GM13977 (cell line): ENCODE results near the gene PTPN2.

Source experiments
- DNase-seq: peaks from one replicate; pipeline ENCODE4 v3.0.0; 2012; ENCODE audit warnings: low spot score
- CTCF ChIP-seq: IDR thresholded peaks from 2 replicates; pipeline ENCODE4 v1.5.1; 2012; ENCODE audit warnings: mild to moderate bottlenecking, control low read depth; ENCODE audit not compliant: insufficient read depth; ENCODE audit errors: extremely low read depth, missing control alignments
- in situ Hi-C: fragments of 300-500 bp; cut with MboI; formaldehyde crosslinking; loops from one replicate; pipeline ENCODE4 v1.12.0; 2022; ENCODE audit warnings: low sequenced_read_pairs, low pct_unique_long_range_greater_than_20kb, mixed read lengths, inconsistent platforms; ENCODE audit not compliant: unreplicated experiment

The PTPN2 gene

DNA sequence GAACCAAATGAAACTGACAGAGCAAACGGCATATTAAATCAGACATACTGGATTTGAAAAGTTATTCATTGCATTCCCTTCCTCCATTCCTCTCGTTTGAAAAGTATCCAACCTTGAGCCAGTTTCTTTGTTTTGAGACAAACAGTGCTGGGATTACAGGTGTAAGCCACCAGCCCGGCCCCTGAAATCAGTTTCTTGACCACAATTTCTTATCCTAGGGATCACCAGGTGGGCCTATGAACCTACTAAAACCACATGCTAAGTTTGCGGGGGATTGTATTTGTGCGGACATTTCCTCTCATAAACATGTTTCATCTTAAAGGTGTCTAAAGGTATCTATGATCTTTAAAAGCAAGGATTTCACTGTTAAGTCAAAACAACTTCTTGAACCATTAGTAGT is 11.6 kb downstream of the PTPN2 start:
- in situ Hi-C loops: no loop called here
- no peak for TF ChIP-seq CTCF
- DNase-seq: no peak

DNA sequence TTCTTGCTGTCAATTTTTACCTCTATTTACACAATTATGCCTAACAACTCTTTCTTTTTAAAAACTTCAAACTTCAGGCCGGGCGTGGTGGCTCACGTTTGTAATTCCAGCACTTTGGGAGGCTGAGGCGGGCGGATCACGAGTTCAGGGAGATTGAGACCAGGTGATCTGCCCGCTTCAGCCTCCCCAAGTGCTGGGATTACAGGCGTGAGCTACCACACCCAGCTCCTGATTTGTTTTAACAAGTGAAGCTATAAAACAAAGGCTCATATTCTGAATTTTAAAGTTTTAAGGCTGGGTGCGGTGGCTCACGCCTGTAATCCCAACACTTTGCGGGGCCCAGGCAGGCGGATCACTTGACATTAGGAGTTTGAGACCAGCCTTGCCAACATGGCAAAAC is 15.5 kb downstream of the PTPN2 start:
- DNase-seq: no peak
- in situ Hi-C loops: no loop called here
- no peak for TF ChIP-seq CTCF

GRCh38 chr18:12867441-12868123 is 16.5 kb downstream of the PTPN2 start:
- DNase-seq: no peak
- in situ Hi-C loops: no loop called here

GRCh38 chr18:12863687-12864216 is 20.3 kb downstream of the PTPN2 start:
- no peak for TF ChIP-seq CTCF
- in situ Hi-C loops: no loop called here
- DNase-seq: no peak

More at GRCh38 chr18:12867441-12868123, 16.5 kb downstream of the PTPN2 start:
- TF ChIP-seq CTCF: no peak

DNA sequence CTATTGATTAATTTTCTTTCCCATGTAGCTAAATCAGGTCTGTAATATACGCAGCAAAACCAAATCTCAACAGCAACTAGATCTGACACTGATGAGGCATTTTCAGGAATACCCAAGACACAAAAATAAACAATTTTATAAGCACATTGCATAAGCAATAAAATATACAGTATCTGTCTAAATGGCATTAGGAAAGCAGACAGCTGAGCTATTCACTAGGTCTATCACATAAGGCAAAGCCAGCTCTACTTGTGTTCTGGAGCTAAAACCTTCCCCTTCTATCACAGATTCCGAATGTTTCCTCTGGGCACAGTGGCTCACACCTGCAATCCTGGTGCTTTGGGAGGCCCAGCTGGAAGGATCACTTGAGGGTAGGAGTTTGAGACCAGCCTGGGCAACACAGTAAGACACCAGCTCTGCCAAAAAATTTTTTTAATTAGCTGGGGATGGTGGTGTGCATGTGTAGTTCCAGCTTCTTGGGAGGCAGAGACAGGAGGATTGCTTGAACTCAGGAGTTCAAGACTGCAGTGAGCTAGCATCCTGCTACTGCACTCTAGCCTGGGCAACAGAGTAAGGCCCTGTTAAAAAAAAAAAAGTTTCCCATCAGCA is 21.1 kb downstream of the PTPN2 start:
- in situ Hi-C loops: no loop called here
- TF ChIP-seq CTCF: no peak
- DNase-seq: no peak

DNA sequence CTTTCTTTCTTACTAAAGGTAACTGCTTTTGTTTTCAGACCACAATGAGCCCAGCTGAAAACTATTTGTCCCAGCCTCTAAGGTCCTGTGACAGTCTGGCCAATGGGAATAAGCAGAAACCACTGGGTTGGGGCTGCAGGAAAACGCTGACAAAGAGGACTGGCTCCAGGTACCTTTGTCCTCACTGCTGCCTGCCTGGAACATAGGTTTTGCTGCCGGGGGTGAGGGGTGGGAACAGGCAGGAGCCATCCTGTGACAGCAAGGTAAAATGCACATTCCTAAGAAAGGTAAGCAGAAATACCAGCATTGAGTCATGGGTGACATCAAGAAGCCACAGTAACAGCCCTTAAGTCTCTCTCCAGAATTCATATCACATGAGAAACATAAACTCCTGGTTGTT is 21.6 kb downstream of the PTPN2 start:
- TF ChIP-seq CTCF: no peak
- in situ Hi-C loops: no loop called here
- DNase-seq: no peak
